PFSK-1 (cell line): ENCODE results near the gene ATG4B.

Experiments
- POLR2AphosphoS5 ChIP-seq: IDR thresholded peaks from 2 replicates; pipeline ENCODE4 v1.6.1; 2012; ENCODE audit warnings: low read depth, mild to moderate bottlenecking, control low read depth, low read length, moderate library complexity
- REST ChIP-seq, 2 experiments: IDR thresholded peaks; 2 replicates each; pipeline versions ENCODE4 v1.6.1 to v1.8.0; 2011 to 2012; ENCODE audit warnings: low read depth in 2 of 2, low read length in 2 of 2, control low read depth in 1 of 2, inconsistent platforms in 1 of 2, mild to moderate bottlenecking in 1 of 2, moderate library complexity in 1 of 2; ENCODE audit not compliant: insufficient read depth in 1 of 2
- SIN3A ChIP-seq: IDR thresholded peaks from 2 replicates; pipeline ENCODE4 v1.6.1; 2012; ENCODE audit warnings: mild to moderate bottlenecking, low read length, moderate library complexity, borderline replicate concordance; ENCODE audit not compliant: insufficient read depth
- TAF1 ChIP-seq: IDR thresholded peaks from 2 replicates; pipeline ENCODE4 v1.6.1; 2012; ENCODE audit warnings: low read length, control low read depth, borderline replicate concordance; ENCODE audit not compliant: insufficient read depth

DNA sequence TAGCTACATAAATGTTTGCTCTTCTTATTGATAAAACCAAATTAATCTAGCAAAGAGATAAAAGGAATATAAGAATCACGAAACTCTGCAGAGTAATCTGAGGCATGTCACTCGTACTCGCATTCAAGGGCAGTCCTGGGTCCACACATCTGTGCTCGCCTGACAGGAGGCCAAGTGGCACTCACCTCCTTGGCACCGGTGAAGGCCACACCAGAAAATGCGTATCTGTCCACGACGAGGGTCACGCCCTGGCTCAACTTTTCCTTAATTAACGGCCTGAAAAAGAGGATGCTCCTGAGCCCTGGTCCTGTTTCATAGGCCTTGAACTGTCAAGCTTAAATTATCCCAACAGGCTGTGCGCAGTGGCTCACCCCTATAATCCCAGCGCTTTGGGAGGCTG, 42.6 kb downstream of the ATG4B start:
- TF ChIP-seq POLR2AphosphoS5 (no peak), REST (IDR thresholded peaks at IDR 0.05; ENCODE audit: insufficient read depth in 1 of 2, low read depth in 2 of 2, low read length in 2 of 2) (no peak), TAF1 (no peak), SIN3A (no peak)
